ENCODE data around the gene DLGAP4.
"Not testable (repeated sequence)": the region's sequence is repeated elsewhere in the genome, so short reads cannot be mapped to it uniquely, and the experiment has no call there.

DLGAP4 gene

GRCh38 chr20:36355469-36356171, 49.5 kb downstream of the DLGAP4 start:
- DNase-seq (ENCODE audit: low read depth): no peak

GRCh38 chr20:36359668-36360406, 53.7 kb downstream of the DLGAP4 start:
- no peak for DNase-seq (ENCODE audit: low read depth)

GRCh38 chr20:36360429-36360828, 54.3 kb downstream of the DLGAP4 start:
- no peak for DNase-seq (ENCODE audit: low read depth)

GRCh38 chr20:36361406-36361805, 55.3 kb downstream of the DLGAP4 start:
- DNase-seq (ENCODE audit: low read depth): no peak

GRCh38 chr20:36362261-36362660, 56.1 kb downstream of the DLGAP4 start:
- no peak for DNase-seq (ENCODE audit: low read depth)

GRCh38 chr20:36362978-36363713, 57.0 kb downstream of the DLGAP4 start:
- no peak for DNase-seq (ENCODE audit: low read depth)

- no peak for DNase-seq (ENCODE audit: low read depth)
Observed at GRCh38 chr20:36364506-36364905, 58.4 kb downstream of the DLGAP4 start.

- no peak for DNase-seq (ENCODE audit: low read depth)
Observed at GRCh38 chr20:36366623-36367369, 60.7 kb downstream of the DLGAP4 start.

- DNase-seq (ENCODE audit: low read depth): no peak
Observed at GRCh38 chr20:36367370-36367745, 61.2 kb downstream of the DLGAP4 start.

- DNase-seq (ENCODE audit: low read depth): no peak
Observed at GRCh38 chr20:36367907-36368799, 62.0 kb downstream of the DLGAP4 start.

- no peak for DNase-seq (ENCODE audit: low read depth)
Observed at GRCh38 chr20:36368869-36369268, 62.7 kb downstream of the DLGAP4 start.

- DNase-seq (ENCODE audit: low read depth): no peak
Observed at GRCh38 chr20:36369739-36370138, 63.6 kb downstream of the DLGAP4 start.

- no peak for DNase-seq (ENCODE audit: low read depth)
Observed at GRCh38 chr20:36370991-36371790, 65.1 kb downstream of the DLGAP4 start.

GRCh38 chr20:36372666-36373065, 66.5 kb downstream of the DLGAP4 start:
- no peak for DNase-seq (ENCODE audit: low read depth)

- no peak for DNase-seq (ENCODE audit: low read depth)
Observed at GRCh38 chr20:36373089-36373488, 67.0 kb downstream of the DLGAP4 start.

- no peak for DNase-seq (ENCODE audit: low read depth)
Observed at GRCh38 chr20:36374995-36375394, 68.9 kb downstream of the DLGAP4 start.

- DNase-seq (ENCODE audit: low read depth): no peak
Observed at GRCh38 chr20:36377348-36378326, 71.5 kb downstream of the DLGAP4 start.

GRCh38 chr20:36378686-36379085, 72.5 kb downstream of the DLGAP4 start:
- no peak for DNase-seq (ENCODE audit: low read depth)

- not testable (repeated sequence) for DNase-seq (ENCODE audit: low read depth)
Observed at GRCh38 chr20:36379914-36380313, 73.8 kb downstream of the DLGAP4 start.

Measured in iris pigment epithelial cell (primary cell).